ENCODE data around the gene OR10AD1. TPM values are rescaled to one million over a fixed set of nuclear protein-coding genes. Genes with fewer than 3 reads are reported as not detected.

The OR10AD1 gene
- total RNA-seq, 1 experiment from 2014 or later, result not detected

DNA sequence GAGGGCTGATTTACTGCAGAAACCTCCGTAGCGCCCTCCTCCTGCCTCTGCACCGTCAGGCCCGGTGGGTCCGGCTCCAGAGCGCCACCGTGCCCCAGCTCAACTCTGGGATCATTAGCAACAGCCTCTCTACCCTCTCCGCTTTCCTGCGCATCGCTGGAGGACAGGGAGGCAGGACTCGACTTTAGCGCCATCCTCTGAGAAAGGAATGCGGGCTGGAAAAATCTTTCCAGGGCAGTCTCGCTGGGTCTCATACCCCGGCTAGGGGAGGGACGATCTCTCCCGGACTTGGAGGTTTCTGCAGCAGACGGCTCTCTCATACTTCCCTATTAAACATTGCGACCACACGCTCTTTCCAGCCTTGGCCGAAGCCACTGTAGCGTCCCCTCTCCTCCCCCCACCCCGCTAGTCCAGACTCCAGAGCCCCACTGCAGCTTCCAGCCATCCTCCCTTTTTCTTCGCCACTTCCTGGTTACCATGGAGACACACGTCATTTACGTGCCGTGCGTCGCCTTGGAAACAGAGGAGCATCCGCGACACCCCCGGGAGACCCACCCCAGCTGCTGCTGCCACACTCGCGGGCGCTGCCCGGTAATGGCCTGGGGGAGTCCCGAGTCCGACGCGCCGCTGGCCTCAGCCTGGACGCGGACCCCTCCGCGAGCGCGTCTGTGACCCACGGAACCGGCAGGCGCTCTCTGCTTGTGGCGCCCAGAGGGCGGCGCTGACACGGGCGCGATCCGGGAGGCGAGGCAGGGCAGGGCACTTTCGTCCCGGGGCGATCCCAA, 19.8 kb downstream of the OR10AD1 start, which contains the start of gene CCDC184:
CCDC184 (plus strand) TSS at position 554 of the 785 bp plus-strand sequence. CDS start 479 bp downstream, outside the sequence.
- CTCF ChIA-PET, result interaction anchor here (0.8 to 2.4 kb wide), 21 partner anchors 10 to 435 kb away, joined by 3 to 23 read pairs (median 5); partner anchors contain the start of genes ASB8, PFKM, TMEM106C and VDR
- POLR2A ChIA-PET, result interaction anchor here (1.0 to 1.6 kb wide), 4 partner anchors 14 to 370 kb away, joined by 3 to 7 read pairs (median 3); partner anchors contain the start of gene ASB8
- Mint-ChIP-seq H3K36me3 (no peaks in the 10 kb centered on the region), H3K27me3 (ENCODE audit: low read depth) (peaks cover 99% of the 10 kb centered on the region), H3K9me3 (no peaks in the 10 kb centered on the region), H3K4me3 (peak within 1 kb of the TSS; percentile 81), H3K4me1 (peaks cover 29% of the 10 kb centered on the region), H3K27ac (peak within 1 kb of the TSS; percentile 51)
- ATAC-seq (peak; percentile 85), DNase-seq (ENCODE audit: low spot score) (peak; percentile 74)
- no peak for TF ChIP-seq E2F1 (CRISPR knock-in tag; IDR thresholded peaks at IDR 0.05)
- TF ChIP-seq, protein P1, sequence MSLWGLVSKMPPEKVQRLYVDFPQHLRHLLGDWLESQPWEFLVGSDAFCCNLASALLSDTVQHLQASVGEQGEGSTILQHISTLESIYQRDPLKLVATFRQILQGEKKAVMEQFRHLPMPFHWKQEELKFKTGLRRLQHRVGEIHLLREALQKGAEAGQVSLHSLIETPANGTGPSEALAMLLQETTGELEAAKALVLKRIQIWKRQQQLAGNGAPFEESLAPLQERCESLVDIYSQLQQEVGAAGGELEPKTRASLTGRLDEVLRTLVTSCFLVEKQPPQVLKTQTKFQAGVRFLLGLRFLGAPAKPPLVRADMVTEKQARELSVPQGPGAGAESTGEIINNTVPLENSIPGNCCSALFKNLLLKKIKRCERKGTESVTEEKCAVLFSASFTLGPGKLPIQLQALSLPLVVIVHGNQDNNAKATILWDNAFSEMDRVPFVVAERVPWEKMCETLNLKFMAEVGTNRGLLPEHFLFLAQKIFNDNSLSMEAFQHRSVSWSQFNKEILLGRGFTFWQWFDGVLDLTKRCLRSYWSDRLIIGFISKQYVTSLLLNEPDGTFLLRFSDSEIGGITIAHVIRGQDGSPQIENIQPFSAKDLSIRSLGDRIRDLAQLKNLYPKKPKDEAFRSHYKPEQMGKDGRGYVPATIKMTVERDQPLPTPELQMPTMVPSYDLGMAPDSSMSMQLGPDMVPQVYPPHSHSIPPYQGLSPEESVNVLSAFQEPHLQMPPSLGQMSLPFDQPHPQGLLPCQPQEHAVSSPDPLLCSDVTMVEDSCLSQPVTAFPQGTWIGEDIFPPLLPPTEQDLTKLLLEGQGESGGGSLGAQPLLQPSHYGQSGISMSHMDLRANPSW (CRISPR knock-in tag; conservative IDR thresholded peaks at IDR 0.05; ENCODE audit: low read depth), result no peak
- 0 out of 2 replicates have a peak, but pooled peaks have one; percentile 23 for TF ChIP-seq ZNF219 (CRISPR knock-in tag; IDR thresholded peaks at IDR 0.05; ENCODE audit: borderline replicate concordance)
- TF ChIP-seq, protein P2, sequence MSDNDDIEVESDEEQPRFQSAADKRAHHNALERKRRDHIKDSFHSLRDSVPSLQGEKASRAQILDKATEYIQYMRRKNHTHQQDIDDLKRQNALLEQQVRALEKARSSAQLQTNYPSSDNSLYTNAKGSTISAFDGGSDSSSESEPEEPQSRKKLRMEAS (CRISPR knock-in tag; IDR thresholded peaks at IDR 0.05), result no peak
- TF ChIP-seq HMGA2 (CRISPR knock-in tag; IDR thresholded peaks at IDR 0.05), result no peak
- TF ChIP-seq CREM (CRISPR knock-in tag; IDR thresholded peaks at IDR 0.05), result no peak
- no peak for TF ChIP-seq ZNF138 (CRISPR knock-in tag; conservative IDR thresholded peaks at IDR 0.05)
- TF ChIP-seq, protein P3, sequence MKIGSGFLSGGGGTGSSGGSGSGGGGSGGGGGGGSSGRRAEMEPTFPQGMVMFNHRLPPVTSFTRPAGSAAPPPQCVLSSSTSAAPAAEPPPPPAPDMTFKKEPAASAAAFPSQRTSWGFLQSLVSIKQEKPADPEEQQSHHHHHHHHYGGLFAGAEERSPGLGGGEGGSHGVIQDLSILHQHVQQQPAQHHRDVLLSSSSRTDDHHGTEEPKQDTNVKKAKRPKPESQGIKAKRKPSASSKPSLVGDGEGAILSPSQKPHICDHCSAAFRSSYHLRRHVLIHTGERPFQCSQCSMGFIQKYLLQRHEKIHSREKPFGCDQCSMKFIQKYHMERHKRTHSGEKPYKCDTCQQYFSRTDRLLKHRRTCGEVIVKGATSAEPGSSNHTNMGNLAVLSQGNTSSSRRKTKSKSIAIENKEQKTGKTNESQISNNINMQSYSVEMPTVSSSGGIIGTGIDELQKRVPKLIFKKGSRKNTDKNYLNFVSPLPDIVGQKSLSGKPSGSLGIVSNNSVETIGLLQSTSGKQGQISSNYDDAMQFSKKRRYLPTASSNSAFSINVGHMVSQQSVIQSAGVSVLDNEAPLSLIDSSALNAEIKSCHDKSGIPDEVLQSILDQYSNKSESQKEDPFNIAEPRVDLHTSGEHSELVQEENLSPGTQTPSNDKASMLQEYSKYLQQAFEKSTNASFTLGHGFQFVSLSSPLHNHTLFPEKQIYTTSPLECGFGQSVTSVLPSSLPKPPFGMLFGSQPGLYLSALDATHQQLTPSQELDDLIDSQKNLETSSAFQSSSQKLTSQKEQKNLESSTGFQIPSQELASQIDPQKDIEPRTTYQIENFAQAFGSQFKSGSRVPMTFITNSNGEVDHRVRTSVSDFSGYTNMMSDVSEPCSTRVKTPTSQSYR (CRISPR knock-in tag; IDR thresholded peaks at IDR 0.05), result 0 out of 2 replicates have a peak, but pooled peaks have one; percentile 42
- no peak for TF ChIP-seq EMX1 (CRISPR knock-in tag; IDR thresholded peaks at IDR 0.05)
- TF ChIP-seq ETV6 (CRISPR knock-in tag; IDR thresholded peaks at IDR 0.05), result no peak
- no peak for TF ChIP-seq TP53 (CRISPR knock-in tag; IDR thresholded peaks at IDR 0.05)
- no peak for TF ChIP-seq KAT7 (CRISPR knock-in tag; IDR thresholded peaks at IDR 0.05; ENCODE audit: borderline replicate concordance)
- TF ChIP-seq ZNF532 (CRISPR knock-in tag; IDR thresholded peaks at IDR 0.05; ENCODE audit: borderline replicate concordance), result no peak
- TF ChIP-seq, protein P4, sequence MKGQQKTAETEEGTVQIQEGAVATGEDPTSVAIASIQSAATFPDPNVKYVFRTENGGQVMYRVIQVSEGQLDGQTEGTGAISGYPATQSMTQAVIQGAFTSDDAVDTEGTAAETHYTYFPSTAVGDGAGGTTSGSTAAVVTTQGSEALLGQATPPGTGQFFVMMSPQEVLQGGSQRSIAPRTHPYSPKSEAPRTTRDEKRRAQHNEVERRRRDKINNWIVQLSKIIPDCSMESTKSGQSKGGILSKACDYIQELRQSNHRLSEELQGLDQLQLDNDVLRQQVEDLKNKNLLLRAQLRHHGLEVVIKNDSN (CRISPR knock-in tag; IDR thresholded peaks at IDR 0.05), result no peak
- TF ChIP-seq TEAD1 (CRISPR knock-in tag; IDR thresholded peaks at IDR 0.05), result peak; percentile 49; the same call in 1 of the 2 replicates
- TF ChIP-seq, protein P5, sequence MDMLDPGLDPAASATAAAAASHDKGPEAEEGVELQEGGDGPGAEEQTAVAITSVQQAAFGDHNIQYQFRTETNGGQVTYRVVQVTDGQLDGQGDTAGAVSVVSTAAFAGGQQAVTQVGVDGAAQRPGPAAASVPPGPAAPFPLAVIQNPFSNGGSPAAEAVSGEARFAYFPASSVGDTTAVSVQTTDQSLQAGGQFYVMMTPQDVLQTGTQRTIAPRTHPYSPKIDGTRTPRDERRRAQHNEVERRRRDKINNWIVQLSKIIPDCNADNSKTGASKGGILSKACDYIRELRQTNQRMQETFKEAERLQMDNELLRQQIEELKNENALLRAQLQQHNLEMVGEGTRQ (CRISPR knock-in tag; IDR thresholded peaks at IDR 0.05), result no peak
- TF ChIP-seq NFATC4 (CRISPR knock-in tag; IDR thresholded peaks at IDR 0.05), result no peak
- 0 out of 2 replicates have a peak, but pooled peaks have one; percentile 23 for TF ChIP-seq FOXP1 (CRISPR knock-in tag; IDR thresholded peaks at IDR 0.05; ENCODE audit: borderline replicate concordance)
- TF ChIP-seq ZNF232 (CRISPR knock-in tag; IDR thresholded peaks at IDR 0.05), result no peak
- peak; percentile 50; the same call in 1 of the 2 replicates for TF ChIP-seq HMGXB4 (CRISPR knock-in tag; IDR thresholded peaks at IDR 0.05)
- no peak for TF ChIP-seq ESRRA (CRISPR knock-in tag; IDR thresholded peaks at IDR 0.05; ENCODE audit: borderline replicate concordance)

Data from WTC11 (cell line).